ENCODE data around the gene RELL1.

Gene RELL1

GRCh38 chr4:37686373-37687193, at the start of gene RELL1:
RELL1 (minus strand) TSS chr4:37686376; CDS start chr4:37686287, 89 bp downstream.
- peak; percentile 99 to 100 for DNase-seq

- DNase-seq = no peak
These were observed 49.4 kb upstream of the RELL1 start for GRCh38 chr4:37735578-37735977.

GRCh38 chr4:37734989-37735388, 48.8 kb upstream of the RELL1 start:
- DNase-seq = no peak

- DNase-seq = no peak
These were observed 47.2 kb upstream of the RELL1 start for GRCh38 chr4:37733240-37733867.

- no peak for DNase-seq
These were observed 46.5 kb upstream of the RELL1 start for GRCh38 chr4:37732526-37733186.

GRCh38 chr4:37729649-37730004, 43.5 kb upstream of the RELL1 start:
- DNase-seq = no peak

GRCh38 chr4:37728064-37728463, 41.9 kb upstream of the RELL1 start:
- no peak for DNase-seq

- DNase-seq = no peak
These were observed 41.5 kb upstream of the RELL1 start for GRCh38 chr4:37727635-37728034.

GRCh38 chr4:37726666-37727065, 40.5 kb upstream of the RELL1 start:
- no peak for DNase-seq

- no peak for DNase-seq
These were observed 39.5 kb upstream of the RELL1 start for GRCh38 chr4:37725718-37726117.

- no peak for DNase-seq
These were observed 36.9 kb upstream of the RELL1 start for GRCh38 chr4:37723067-37723466.

- DNase-seq = no peak
These were observed 35.9 kb upstream of the RELL1 start for GRCh38 chr4:37721995-37722638.

- no peak for DNase-seq
These were observed 32.8 kb upstream of the RELL1 start for GRCh38 chr4:37719021-37719420.

- DNase-seq = no peak
These were observed 31.4 kb upstream of the RELL1 start for GRCh38 chr4:37717576-37717975.

GRCh38 chr4:37715889-37716402, 29.8 kb upstream of the RELL1 start:
- peak in 1 of 2 experiments; percentile 7 for DNase-seq

GRCh38 chr4:37710491-37710890, 24.3 kb upstream of the RELL1 start:
- DNase-seq = no peak

- DNase-seq = no peak
These were observed 19.9 kb upstream of the RELL1 start for GRCh38 chr4:37706032-37706431.

GRCh38 chr4:37705571-37705970, 19.4 kb upstream of the RELL1 start:
- no peak for DNase-seq

GRCh38 chr4:37699868-37700481, 13.8 kb upstream of the RELL1 start:
- no peak for DNase-seq

GRCh38 chr4:37697566-37697965, 11.4 kb upstream of the RELL1 start:
- no peak for DNase-seq

- DNase-seq = no peak
These were observed 7.4 kb upstream of the RELL1 start for GRCh38 chr4:37693450-37694190.

- DNase-seq = no peak
These were observed 6.9 kb upstream of the RELL1 start for GRCh38 chr4:37693030-37693429.

All from NCI-H187 (cell line).